Measurements from ENCODE around the gene SPAST.

GRCh38 chr2:32172870-32173269, 109.5 kb downstream of the SPAST start:
- TF ChIP-seq POLR2AphosphoS5 (IDR thresholded peaks at IDR 0.05; ENCODE audit: low read depth, low read length) (no peak), POLR2A (IDR thresholded peaks at IDR 0.05; ENCODE audit: low read depth, low read length) (no peak), TAF1 (IDR thresholded peaks at IDR 0.05; ENCODE audit: borderline replicate concordance, low read depth, low read length) (no peak)
